Hematopoietic multipotent progenitor cell treated with erythropoietin and hydrocortisone succinate and interleukin-3 and kit ligand, for 17 days (in vitro differentiated cells): ENCODE measurements around the gene PPM1J.
"Not testable (repeated sequence)": the region's sequence is repeated elsewhere in the genome, so short reads cannot be mapped to it uniquely, and the experiment has no call there.

Experiments used
- DNase-seq: peaks from one replicate; pipeline ENCODE4 v3.0.0-alpha.2; 2015; ENCODE audit warnings: low spot score

PPM1J gene, protein sequence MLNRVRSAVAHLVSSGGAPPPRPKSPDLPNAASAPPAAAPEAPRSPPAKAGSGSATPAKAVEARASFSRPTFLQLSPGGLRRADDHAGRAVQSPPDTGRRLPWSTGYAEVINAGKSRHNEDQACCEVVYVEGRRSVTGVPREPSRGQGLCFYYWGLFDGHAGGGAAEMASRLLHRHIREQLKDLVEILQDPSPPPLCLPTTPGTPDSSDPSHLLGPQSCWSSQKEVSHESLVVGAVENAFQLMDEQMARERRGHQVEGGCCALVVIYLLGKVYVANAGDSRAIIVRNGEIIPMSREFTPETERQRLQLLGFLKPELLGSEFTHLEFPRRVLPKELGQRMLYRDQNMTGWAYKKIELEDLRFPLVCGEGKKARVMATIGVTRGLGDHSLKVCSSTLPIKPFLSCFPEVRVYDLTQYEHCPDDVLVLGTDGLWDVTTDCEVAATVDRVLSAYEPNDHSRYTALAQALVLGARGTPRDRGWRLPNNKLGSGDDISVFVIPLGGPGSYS

DNA sequence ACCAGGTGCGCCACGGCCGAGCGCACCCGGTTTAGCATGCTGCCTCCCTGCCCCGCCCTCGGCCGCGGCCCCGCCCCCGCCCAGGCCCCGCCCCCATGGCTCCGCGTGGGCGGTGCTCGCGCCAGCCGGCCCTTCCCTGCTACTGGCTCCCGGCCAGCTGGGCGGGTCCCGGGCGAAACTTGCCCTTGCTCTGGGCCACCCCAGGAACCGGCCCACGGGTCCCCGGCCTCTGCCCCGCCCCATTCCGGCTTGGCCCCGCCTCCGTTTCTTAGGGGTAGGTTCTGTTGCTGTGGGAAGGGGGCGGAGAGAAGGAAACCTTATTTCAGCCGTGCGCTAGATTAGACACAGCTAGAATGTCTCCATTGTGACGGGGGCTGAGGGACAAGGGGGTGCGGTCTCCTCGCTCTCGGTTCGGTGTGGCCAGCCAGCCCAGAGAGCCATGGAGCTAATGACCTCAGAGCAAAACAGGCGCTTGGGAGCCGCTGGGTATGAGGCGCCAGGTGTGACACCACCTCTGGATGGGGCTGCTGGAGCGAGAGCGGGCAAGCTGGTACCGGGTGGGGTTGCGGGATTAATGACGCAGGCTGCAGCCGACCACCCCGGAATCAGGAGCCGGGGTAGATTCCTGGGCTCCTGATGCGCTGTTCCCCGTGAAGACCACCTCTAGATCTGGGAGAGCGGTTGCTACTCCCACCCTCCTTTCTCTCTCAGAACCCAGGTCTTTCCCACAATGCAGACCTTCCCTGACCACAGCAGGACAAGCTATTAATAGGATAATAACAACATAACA lies at the start of gene PPM1J:
PPM1J (minus strand) TSS at position 69 of the 790 bp plus-strand sequence; CDS start at position 38, 31 bp downstream.
- DNase-seq = peak; percentile 98

DNA sequence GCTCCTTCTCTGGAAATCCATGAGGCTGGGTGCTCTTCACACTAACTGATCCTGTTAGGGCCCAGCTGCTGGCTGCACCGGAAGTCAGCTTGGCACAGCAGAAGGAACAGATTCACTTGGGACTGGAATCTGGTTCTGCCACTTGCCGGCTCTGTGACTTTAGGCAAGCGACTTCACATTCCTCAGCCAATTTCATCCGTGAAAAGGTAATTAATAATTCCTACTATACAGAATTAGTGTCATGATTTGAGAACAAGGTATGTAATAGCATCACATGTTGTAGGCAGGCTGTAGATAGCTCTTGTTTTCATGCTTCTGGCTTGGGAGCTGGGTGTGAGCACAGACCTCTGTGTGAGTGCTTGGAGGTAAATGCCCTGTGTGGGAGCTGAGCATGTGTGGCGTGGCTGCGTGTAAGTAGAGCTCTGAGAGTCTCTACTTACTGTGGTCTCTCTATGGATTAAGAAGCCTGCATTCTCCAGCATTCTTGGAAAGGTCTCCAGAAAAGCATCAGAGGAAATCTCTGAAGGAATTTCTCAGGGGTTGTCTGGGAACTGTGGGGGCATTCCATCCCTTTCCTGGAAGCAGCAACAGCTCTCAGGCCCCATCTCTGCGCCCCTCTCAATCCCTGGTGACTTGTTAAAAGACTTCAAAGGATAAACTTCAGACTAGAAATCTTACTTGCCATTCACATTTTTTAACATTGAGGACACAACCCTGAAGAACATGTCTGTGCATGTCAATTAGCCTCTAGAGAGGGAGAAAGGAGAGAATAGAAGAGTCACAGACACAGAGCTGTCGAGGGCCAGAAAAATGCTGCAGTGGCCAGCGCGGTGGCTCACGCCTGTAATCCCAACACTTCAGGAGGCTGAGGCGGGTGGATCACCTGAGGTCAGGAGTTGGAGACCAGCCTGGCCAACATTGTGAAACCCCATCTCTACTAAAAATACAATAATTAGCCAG lies 47.7 kb upstream of the PPM1J start:
- no peak for DNase-seq

DNA sequence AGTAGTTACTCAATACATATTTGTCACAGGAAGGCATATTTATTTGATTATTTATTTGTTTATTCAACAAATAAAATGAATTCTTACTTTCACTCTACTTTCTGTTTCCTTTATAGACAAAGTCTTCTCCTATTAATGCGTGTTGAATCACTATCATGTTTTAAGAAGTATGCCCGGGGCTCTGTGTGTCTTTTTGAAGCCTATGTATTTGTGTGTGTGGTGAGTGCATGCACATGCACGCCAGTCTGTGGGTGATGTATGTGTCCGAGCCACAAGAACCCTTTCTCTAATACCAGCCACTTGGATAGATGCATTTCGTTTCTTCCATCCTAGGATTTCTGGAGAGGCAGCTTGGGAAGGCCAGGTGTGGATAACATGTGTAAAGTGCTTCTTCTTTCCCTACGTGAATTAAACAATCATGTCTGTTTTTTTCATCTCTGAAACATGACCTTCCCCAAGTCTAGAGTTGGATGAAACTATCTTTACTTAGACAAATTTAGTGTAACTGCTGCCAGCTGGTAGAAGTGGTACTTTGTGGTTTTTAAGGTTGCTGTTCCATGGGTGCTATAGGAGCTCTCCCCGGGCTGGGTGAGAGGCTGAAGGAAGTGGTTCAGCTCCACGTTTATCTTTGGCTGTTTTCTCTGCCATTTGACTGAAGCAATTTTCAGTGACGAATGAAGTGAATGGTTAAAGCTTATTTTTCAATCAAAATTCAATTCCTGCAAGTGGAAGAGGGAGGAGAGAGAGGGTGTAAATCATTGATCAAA lies 46.8 kb upstream of the PPM1J start:
- DNase-seq = no peak

DNA sequence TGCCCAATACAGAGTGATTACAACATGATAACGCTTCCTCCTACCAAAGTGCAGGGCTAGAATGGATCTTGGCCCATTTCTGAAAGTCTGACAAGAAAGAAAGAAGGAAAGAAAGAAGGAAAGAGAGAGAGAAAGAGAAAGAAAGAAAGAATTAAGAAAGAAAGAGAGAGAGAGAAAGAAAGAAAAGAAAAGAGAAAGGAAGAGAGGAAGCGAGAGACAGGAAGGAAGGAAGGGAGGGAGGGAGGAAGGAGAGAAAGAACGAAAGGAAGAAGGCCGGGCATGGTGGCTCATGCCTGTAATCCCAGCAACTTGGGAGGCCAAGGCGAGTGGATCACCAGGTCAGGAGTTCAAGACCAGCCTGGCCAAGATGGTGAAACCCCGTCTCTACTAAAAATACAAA lies 44.1 kb upstream of the PPM1J start:
- no peak for DNase-seq

DNA sequence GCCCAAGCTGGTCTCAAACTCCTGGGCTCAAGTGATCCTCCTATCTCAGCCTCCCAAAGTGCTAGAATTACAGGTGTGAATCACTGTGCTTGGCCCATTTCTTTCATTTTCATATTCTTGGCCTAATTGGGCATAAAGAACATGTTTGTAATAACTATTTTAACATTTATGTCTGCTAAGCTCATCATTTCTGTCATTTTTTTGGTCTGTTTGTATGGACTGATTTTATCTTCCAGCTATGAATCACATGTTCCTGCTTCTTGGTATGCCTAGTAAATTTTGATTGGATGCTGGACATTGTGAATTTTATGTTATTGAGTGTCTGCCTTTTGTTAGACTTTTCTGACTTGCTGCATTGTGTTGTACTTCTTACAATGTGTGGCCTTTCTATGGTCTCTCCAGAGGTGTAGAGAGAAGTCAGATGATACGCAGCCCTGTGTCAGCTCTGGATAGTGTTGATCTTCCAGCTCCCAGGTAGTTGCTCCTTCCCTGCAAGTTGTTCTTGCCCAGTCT lies 39.0 kb upstream of the PPM1J start:
- no peak for DNase-seq

DNA sequence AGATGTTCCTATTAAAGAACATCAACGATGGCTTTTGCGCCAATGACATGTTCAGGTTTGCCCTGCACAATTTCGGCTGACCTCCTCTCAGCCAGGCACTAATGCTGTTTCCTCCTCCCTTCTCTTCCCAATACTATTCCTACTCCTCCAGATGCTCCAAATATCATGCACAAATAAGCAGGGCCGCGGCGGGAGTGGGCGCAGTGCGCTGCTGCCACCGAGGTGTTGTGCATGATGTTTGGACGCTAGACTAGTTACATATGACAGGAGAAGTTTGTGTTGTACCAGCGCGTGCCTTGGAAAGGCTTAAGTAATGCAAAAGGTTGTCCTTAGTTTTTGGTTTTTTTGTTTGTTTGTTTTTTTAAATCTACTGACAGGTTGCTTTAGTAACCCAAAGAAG lies 33.3 kb upstream of the PPM1J start:
- no peak for DNase-seq

DNA sequence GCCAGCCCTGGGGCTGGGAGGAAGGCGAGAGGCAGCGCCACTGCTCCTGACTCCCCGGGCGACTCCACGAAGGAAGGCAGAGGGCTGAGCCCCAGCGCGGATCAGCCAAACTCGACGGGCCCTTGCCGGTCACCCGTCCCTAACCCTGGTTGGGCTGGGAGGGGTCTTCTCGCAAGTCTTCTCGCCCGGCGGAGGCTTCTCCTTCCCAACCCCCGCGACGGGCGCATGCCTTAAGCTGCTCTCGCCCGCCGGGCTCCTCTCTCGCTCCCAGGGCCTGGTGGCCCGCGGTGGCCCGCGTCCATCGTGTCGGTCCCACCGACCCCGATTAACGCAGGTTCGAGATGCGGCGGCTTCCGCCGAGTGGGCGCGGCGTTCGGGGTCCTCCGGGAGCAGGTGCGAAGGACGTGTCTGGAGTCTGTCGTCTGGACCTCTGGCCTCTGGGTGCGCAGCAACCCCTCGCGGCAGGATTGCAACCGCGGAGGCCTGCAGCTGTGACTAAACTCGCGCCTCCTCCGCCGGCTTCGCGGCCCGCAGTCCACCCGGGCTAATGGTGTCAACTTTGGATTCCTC lies 29.0 kb upstream of the PPM1J start:
- DNase-seq = no peak

DNA sequence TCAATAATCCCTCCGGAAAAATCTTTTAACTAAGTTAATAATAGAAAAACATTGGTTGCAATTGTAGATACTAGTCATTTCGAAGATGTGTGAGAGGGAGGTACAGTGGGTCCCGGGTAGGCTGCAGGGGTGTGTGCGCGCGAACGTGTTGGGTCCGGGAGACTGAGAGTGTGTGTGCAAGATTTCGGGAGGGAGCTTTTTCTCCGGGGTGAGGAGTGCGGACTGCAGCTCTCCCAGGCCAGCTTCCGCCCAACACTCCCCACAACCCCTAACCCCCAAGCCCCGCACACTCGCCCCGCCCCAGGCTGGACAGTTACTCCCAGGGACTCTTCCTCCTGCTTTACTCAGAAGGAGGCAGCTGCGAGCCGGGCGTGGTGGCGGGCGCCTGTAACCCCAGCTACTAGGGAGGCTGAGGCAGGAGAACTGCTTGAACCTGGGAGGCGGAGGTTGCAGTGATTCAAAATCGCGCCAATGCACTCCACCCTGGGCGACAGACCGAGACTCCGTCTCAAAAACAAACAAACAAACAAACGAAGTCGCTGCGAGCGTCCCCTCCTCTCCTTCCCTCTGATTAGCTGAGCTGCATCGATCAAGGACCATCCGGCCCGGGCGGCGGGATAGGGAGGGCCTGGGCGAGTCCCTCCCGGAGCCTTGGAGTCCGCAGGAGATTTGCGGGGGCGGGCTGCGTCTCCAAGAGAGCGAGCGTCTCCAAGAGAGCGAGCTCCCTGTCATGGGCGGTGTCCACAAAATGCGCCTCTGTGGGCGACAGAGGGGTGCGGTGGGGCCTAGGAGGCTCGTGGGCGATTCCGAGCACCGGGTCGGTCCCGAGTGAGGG lies 28.3 kb upstream of the PPM1J start:
- DNase-seq = no peak

DNA sequence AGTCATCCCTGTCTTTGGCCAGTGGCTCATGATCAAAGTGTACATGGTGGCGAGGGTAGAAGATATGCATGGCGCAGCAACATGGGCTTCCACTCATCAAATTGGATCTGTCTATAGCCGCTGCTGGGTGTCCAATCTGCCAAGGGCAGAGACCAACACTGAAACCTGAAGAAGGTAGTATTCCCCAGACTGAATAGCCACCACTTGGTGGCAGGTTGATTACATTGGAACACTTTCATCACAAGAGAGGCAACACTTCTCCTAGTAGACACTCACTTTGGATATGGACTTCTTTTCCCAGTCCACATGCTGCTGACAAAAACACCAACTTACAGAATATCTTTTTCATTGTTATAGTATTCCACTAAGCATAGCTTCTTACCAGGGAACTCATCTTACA lies 22.4 kb upstream of the PPM1J start:
- DNase-seq = no peak

DNA sequence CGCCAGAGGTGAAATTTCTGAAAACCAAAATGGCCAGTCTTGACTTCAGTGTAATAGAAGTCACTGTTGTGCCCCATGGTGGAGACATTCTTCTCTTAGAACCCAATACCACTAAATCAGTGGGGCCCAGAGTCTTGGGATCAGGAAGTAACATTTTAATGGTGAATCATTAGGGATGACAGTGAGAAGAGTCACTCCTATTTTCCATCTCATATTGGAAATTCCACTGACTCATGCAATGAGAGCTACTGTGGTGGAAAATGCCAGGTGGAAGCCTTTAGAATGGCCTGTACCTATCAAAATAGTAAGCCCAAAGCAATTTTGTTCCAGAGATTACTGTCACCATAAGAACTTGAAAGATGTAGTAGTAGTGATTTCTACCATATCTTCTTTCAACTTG lies 20.6 kb upstream of the PPM1J start:
- no peak for DNase-seq

DNA sequence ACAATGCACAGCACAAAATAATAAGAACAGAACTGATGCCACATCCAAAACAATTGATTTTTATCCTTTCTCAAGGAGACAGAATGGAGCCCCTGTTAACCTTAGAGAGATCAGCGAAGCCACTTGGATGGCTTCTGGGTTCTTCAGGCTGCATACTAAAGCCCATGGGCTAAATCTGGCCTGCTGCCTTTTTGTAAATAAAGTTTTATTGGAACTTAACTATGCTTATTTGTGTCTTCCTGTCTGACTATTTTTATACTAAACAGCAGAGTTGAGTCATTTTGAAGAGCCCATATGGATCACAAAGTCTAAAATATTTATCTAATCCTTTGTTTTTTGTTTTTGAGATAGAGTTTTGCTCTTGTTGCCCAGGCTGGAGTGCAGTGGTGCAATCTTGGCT lies 16.3 kb upstream of the PPM1J start:
- no peak for DNase-seq

DNA sequence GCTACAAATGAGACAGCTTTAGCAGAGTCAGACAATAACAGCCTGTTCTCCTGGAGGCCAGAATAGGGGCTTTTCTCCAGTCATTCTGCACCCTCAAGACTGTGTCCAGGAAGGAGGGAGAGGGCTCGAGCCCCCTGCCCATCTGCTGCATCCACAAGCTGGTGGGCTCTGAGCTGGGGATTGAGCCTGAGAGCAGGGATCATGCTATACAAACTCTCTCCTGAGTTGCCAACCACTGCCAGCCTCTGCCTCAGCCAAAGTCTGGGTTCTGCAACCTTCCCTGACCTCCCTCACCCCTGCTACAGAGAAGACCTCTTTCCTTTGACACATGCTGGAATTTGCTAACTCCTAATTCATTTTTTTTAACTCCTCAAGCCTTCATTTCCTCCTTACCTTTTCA lies 14.8 kb upstream of the PPM1J start:
- DNase-seq = no peak

DNA sequence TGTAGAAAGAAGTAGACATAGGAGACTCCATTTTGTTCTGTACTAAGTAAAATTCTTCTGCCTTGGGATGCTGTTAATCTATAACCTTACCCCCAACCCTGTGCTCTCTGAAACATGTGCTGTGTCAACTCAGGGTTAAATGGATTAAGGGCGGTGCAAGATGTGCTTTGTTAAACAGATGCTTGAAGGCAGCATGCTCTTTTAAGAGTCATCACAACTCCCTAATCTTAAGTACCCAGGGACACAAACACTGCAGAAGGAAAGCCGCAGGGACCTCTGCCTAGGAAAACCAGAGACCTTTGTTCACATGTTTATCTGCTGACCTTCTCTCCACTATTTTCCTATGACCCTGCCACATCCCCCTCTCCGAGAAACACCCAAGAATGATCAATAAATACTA lies 13.9 kb upstream of the PPM1J start:
- DNase-seq = not testable (repeated sequence)

DNA sequence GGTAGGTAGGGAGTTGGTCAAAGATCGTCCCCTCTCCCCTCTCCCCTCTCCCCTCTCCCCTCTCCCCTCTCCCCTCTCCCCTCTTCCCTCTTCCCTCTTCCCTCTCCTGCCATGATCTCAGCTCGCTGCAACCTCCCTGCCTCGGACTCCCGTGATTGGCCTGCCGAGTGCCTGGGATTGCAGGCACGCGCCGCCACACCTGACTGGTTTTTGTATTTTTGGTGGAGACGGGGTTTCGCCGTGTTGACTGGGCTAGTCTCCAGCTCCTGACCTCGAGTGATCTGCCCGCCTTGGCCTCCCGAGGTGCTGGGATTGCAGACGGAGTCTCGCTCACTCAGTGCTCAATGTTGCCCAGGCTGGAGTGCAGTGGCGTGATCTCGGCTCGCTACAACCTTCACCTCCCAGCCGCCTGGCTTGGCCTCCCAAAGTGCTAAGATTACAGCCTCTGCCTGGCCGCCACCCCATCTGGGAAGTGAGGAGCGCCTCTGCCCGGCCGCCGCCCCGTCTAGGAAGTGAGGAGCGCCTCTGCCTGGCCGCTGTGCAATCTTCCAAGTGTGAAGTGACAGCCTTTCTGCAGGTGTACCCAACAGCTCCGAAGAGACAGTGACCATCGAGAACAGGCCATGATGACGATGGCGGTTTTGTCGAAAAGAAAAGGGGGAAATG lies 13.3 kb upstream of the PPM1J start:
- DNase-seq = not testable (repeated sequence)

DNA sequence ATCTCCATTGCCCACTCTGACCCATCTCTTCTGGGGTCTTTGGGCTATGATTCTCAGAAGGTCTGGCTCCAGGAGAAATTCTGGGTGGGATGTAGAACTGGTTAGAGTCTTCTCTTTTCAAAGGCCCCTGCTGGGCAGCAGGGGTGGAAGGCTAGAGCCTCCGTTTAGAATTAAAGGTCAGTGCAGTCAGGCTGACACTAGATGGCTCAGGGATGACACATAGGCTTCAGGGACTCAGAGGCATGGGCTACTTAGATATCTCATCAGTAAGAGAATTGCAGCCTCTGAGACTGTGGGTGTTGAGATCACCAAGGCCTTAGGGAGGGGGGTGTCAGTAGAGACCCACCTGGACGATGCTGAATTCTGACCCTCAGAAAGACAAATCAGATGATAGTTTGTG lies 12.6 kb upstream of the PPM1J start:
- DNase-seq = no peak

DNA sequence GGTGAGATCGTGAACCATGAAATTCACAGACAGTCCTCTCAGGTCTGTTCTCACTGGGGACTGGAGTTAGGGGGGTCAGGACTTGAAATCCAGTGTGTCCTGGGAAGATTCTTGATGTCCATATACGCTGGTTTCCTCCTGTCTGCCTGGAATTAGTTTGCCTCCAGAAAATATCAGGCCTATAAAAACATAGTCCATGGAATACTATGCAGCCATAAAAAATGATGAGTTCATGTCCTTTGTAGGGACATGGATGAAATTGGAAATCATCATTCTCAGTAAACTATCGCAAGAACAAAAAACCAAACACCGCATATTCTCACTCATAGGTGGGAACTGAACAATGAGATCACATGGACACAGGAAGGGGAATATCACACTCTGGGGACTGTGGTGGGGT lies 9.1 kb upstream of the PPM1J start:
- not testable (repeated sequence) for DNase-seq

DNA sequence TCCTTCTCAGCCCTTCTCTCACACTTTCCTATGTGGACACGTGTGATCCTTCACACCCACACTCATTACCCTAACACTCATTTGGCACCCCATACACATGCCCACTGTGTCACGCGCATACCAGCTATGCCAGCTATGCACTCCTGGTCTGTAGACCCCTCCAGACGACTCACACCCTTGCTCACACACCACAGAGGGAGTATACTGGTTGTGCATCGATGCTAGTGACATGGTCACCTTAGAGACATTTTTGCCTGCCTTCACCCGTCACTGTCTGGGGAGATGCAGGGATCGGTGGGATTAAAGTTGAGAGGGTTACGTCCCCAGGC lies 8.3 kb upstream of the PPM1J start:
- DNase-seq = no peak

DNA sequence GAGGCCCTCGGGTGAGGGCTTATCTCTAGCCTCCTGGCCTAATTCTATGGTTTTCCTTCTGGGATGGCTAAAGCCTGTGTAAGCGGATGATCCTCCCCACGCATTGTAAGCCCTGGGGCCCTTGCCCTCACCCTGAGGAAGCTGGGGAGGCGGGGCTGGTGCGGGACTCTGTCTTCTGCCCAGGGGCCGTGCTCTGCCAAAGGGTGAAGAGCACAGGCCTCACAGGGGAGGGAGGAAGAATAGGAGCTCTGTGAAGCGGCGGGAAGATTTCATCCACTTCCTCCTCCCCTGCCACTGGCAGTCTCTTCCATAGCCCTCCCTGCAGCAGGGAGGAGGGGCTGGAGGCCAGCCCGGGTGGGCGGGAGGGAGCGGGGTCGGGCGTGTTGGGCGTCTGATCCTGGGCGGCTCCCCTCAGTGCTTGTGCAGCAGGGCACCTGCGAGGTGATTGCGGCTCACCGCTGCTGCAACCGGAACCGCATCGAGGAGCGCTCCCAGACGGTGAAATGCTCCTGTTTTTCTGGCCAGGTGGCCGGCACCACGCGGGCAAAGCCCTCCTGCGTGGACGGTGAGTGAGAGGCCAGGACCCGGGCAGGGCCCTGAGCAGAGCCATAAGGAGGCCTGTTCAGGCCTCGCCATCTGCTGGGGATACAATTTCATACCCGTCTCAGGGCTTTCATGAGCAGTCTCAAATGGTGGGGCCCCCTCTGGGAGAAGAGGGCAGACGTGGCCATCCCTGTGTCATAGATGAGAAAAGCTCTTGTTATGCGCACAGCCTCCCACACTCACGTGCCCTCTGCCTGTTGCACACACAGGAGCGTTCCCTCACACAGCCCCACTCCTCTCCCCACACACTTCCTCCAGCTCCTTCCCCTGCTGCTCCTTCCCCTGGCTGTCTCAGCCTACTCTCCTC lies 7.7 kb upstream of the PPM1J start:
- no peak for DNase-seq
